K562 (cell line): ENCODE data around the gene CLGN. TPM values are rescaled to one million over a fixed set of nuclear protein-coding genes. Genes with fewer than 3 reads are reported as not detected.

ENCODE experiments used
- C11orf30 ChIP-seq: fragments of 450-650 bp; IDR thresholded peaks from 2 replicates; pipeline ENCODE4 v1.6.1; 2016; ENCODE audit warnings: low read depth, mild to moderate bottlenecking
- CEBPG ChIP-seq, 3 experiments: fragments of 200-800 bp in 1 of 3; sonication (Bioruptor generic) in 1 of 3; sonication (generic) in 1 of 3; formaldehyde crosslinking in 1 of 3; IDR thresholded peaks in 2 of 3; conservative IDR thresholded peaks in 1 of 3; 2 replicates each; pipeline versions ENCODE4 v1.6.1 to v1.8.0; 2016 to 2022; ENCODE audit warnings: missing compliant biosample characterization in 2 of 3, missing genetic modification characterization in 2 of 3, mild to moderate bottlenecking in 1 of 3, missing genetic modification reagents in 1 of 3
- ETS2 ChIP-seq: IDR thresholded peaks from 2 replicates; pipeline ENCODE4 v1.6.1; 2016; ENCODE audit warnings: borderline replicate concordance, missing genetic modification characterization, mild to moderate bottlenecking, moderate library complexity, missing compliant biosample characterization; ENCODE audit not compliant: poor library complexity, severe bottlenecking
- FOXM1 ChIP-seq, 2 experiments: fragments of 450-650 bp in 1 of 2; sonication (generic) in 1 of 2; formaldehyde crosslinking in 1 of 2; IDR thresholded peaks; 2 replicates each; pipeline versions ENCODE4 v1.6.1 to v1.9.0; 2017 to 2022; ENCODE audit warnings: low read depth in 2 of 2, mild to moderate bottlenecking in 2 of 2, missing genetic modification reagents in 1 of 2, moderate library complexity in 1 of 2
- HNRNPH1 ChIP-seq: fragments of 200-400 bp; formaldehyde crosslinking; optimal IDR thresholded peaks from 2 replicates; pipeline ENCODE3; 2017; ENCODE audit warnings: low read depth, mild to moderate bottlenecking, low read length, moderate library complexity
- SETDB1 ChIP-seq: IDR thresholded peaks from one replicate; pipeline ENCODE4 v1.6.1; 2012; ENCODE audit warnings: low read length, control low read depth, inconsistent platforms
- USF1 ChIP-seq: sonication (generic); formaldehyde crosslinking; IDR thresholded peaks from 2 replicates; pipeline ENCODE4 v1.9.0; 2022; ENCODE audit warnings: mild to moderate bottlenecking, missing genetic modification reagents
- YBX1 ChIP-seq: fragments of 450-650 bp; IDR thresholded peaks from 2 replicates; pipeline ENCODE4 v1.7.1; 2016; ENCODE audit warnings: mild to moderate bottlenecking
- ZFPM2 ChIP-seq: fragments of 250-450 bp; sonication (Bioruptor Pico); IDR thresholded peaks from 2 replicates; pipeline ENCODE4 v1.5.1; 2022; ENCODE audit warnings: mild to moderate bottlenecking
- ZKSCAN3 ChIP-seq: fragments of 250-450 bp; sonication (Bioruptor Pico); IDR thresholded peaks from 2 replicates; pipeline ENCODE4 v1.4.0; 2020
- ZNF232 ChIP-seq: sonication (generic); formaldehyde crosslinking; IDR thresholded peaks from 2 replicates; pipeline ENCODE4 v1.8.0; 2022; ENCODE audit warnings: mild to moderate bottlenecking, missing genetic modification reagents
- polyA plus RNA-seq, 8 experiments: library from polyadenylated mRNA; depleted of rRNA in 4 of 8; stranded (reverse) in 5 of 8; unstranded in 3 of 8; fragments of >200 nt; fragmentation: Nextera tagmentation in 2 of 8; fragmentation: Illumina TruSeq in 1 of 8; extraction: Ambion mirVana in 2 of 8; extraction: Trizol in 1 of 8; gene quantifications; 2 replicates each; pipeline versions ENCODE4 v1.2.1 to v1.2.3, GENCODE V29; 2011 to 2014; ENCODE audit warnings: inconsistent platforms in 1 of 8, missing spikeins in 1 of 8
- total RNA-seq, 7 experiments: library from RNA; depleted of rRNA in 6 of 7; stranded (reverse); fragments of >200 nt in 6 of 7; fragmentation: Illumina TruSeq in 2 of 7; extraction: Trizol in 2 of 7; gene quantifications; 2 replicates each; pipeline versions ENCODE4 v1.2.1 to v1.2.3, GENCODE V29; 2011 to 2021; ENCODE audit warnings: low replicate concordance in 1 of 7
- TF ChIP-seq, protein P1 (sequence below), 2 experiments: IDR thresholded peaks; 2 replicates each; pipeline ENCODE4 v1.6.1; 2011; ENCODE audit warnings: borderline replicate concordance in 1 of 2, control low read depth in 1 of 2, low read depth in 1 of 2, low read length in 1 of 2, mild to moderate bottlenecking in 1 of 2, mixed read lengths in 1 of 2, moderate library complexity in 1 of 2; ENCODE audit not compliant: insufficient read depth in 1 of 2, insufficient read length in 1 of 2, poor library complexity in 1 of 2, severe bottlenecking in 1 of 2; ENCODE audit errors: extremely low read depth in 1 of 2
- TF ChIP-seq, protein P2 (sequence below): fragments of 250-450 bp; sonication (Bioruptor Pico); IDR thresholded peaks from 2 replicates; pipeline ENCODE4 v1.4.0; 2020
- TF ChIP-seq, protein P3 (sequence below): sonication (generic); formaldehyde crosslinking; IDR thresholded peaks from 2 replicates; pipeline ENCODE4 v1.8.1; 2023; ENCODE audit warnings: mild to moderate bottlenecking, missing genetic modification reagents

Gene CLGN
- total and polyA plus RNA-seq, 9 of the 15 experiments (the other 6 are each of a cell fraction or from before 2014, with no cell fraction given) = 0.22 to 3.6 (median 2.7) TPM

DNA sequence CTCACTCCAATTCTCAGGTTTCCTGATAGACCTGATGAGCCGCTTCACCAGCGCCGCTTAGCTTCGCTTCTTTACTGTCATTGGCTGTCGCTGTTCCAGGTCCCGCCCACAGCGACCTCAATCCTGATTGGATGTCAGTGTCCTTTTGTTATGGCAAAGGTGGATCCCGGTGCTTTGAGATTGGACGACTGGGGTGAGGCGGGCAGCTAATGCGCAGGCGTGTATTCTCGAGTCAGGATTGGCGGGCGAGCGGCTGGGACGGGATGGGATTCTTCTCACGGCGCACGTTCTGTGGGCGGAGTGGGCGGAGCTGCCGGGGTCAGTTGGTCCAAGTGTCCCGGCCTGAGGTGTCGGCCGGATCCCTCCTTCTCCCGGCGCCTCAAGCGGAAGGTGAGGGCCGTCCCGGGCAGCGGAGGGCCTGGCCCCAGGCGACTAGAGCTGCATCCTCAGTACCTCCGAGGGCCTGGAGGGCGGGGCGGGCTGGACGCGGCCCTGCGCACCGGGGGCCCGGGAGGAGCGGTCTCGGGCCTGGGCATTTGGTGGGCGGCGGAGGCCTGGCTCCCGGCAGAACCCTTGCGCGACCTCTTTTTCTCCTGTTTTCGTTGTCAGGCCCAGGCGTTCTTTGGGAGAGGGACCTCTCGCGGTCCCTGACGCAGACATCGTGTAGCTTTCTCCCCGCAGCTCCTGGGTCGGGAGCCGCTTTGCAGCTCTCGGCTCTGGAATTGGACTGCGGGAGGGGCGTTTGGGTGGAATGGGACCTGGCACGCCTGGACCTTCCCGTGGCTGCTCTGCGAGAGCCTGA is 53.9 kb downstream of the CLGN start, which contains the start of gene SCOC (continued):
- TF ChIP-seq, protein P1, sequence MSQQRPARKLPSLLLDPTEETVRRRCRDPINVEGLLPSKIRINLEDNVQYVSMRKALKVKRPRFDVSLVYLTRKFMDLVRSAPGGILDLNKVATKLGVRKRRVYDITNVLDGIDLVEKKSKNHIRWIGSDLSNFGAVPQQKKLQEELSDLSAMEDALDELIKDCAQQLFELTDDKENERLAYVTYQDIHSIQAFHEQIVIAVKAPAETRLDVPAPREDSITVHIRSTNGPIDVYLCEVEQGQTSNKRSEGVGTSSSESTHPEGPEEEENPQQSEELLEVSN (IDR thresholded peaks at IDR 0.05; ENCODE audit: borderline replicate concordance in 1 of 2, extremely low read depth in 1 of 2, insufficient read depth in 1 of 2, insufficient read length in 1 of 2, low read depth in 1 of 2, low read length in 1 of 2, poor library complexity in 1 of 2, severe bottlenecking in 1 of 2) = no peak
- TF ChIP-seq USF1 (no peak), C11orf30 (no peak), FOXM1 (IDR thresholded peaks at IDR 0.05; ENCODE audit: low read depth) (no peak), FOXM1 (CRISPR knock-in tag; IDR thresholded peaks at IDR 0.05; ENCODE audit: low read depth) (no peak), CEBPG (CRISPR knock-in tag; IDR thresholded peaks at IDR 0.05) (no peak), CEBPG (tag; conservative IDR thresholded peaks at IDR 0.05 in 1 of 2, IDR thresholded peaks at IDR 0.05 in 1 of 2) (no peak), YBX1 (no peak), HNRNPH1 (no peak), ETS2 (no peak), ZKSCAN3 (CRISPR knock-in tag) (no peak), ZFPM2 (CRISPR knock-in tag) (no peak), ZNF232 (CRISPR knock-in tag) (no peak), SETDB1 (no peak)
- TF ChIP-seq, protein P2, sequence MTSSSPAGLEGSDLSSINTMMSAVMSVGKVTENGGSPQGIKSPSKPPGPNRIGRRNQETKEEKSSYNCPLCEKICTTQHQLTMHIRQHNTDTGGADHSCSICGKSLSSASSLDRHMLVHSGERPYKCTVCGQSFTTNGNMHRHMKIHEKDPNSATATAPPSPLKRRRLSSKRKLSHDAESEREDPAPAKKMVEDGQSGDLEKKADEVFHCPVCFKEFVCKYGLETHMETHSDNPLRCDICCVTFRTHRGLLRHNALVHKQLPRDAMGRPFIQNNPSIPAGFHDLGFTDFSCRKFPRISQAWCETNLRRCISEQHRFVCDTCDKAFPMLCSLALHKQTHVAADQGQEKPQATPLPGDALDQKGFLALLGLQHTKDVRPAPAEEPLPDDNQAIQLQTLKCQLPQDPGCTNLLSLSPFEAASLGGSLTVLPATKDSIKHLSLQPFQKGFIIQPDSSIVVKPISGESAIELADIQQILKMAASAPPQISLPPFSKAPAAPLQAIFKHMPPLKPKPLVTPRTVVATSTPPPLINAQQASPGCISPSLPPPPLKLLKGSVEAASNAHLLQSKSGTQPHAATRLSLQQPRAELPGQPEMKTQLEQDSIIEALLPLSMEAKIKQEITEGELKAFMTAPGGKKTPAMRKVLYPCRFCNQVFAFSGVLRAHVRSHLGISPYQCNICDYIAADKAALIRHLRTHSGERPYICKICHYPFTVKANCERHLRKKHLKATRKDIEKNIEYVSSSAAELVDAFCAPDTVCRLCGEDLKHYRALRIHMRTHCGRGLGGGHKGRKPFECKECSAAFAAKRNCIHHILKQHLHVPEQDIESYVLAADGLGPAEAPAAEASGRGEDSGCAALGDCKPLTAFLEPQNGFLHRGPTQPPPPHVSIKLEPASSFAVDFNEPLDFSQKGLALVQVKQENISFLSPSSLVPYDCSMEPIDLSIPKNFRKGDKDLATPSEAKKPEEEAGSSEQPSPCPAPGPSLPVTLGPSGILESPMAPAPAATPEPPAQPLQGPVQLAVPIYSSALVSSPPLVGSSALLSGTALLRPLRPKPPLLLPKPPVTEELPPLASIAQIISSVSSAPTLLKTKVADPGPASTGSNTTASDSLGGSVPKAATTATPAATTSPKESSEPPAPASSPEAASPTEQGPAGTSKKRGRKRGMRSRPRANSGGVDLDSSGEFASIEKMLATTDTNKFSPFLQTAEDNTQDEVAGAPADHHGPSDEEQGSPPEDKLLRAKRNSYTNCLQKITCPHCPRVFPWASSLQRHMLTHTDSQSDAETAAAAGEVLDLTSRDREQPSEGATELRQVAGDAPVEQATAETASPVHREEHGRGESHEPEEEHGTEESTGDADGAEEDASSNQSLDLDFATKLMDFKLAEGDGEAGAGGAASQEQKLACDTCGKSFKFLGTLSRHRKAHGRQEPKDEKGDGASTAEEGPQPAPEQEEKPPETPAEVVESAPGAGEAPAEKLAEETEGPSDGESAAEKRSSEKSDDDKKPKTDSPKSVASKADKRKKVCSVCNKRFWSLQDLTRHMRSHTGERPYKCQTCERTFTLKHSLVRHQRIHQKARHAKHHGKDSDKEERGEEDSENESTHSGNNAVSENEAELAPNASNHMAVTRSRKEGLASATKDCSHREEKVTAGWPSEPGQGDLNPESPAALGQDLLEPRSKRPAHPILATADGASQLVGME (CRISPR knock-in tag) = peak; percentile 76; the same call in 1 of the 2 replicates
- TF ChIP-seq, protein P3, sequence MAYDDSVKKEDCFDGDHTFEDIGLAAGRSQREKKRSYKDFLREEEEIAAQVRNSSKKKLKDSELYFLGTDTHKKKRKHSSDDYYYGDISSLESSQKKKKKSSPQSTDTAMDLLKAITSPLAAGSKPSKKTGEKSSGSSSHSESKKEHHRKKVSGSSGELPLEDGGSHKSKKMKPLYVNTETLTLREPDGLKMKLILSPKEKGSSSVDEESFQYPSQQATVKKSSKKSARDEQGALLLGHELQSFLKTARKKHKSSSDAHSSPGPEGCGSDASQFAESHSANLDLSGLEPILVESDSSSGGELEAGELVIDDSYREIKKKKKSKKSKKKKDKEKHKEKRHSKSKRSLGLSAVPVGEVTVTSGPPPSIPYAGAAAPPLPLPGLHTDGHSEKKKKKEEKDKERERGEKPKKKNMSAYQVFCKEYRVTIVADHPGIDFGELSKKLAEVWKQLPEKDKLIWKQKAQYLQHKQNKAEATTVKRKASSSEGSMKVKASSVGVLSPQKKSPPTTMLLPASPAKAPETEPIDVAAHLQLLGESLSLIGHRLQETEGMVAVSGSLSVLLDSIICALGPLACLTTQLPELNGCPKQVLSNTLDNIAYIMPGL (CRISPR knock-in tag) = no peak
